Esophagus muscularis mucosa (tissue), 4 donors: ENCODE data around the gene ZNF385C.

ENCODE experiments used
- EP300 ChIP-seq: sonication (generic); formaldehyde crosslinking; IDR thresholded peaks from one replicate; pipeline ENCODE4 v1.6.1; 2017; ENCODE audit warnings: antibody characterized with exemption
- POLR2AphosphoS5 ChIP-seq, 2 donors: sonication (generic); formaldehyde crosslinking; IDR thresholded peaks; one replicate each; pipeline ENCODE4 v1.6.1; 2017; ENCODE audit warnings: antibody characterized with exemption in 2 of 2
- TF ChIP-seq, protein P1 (sequence below), 3 experiments: fragments of 200-600 bp in 2 of 3; fragments of 450-650 bp in 1 of 3; sonication (generic) in 2 of 3; IDR thresholded peaks; one replicate each; pipeline ENCODE4 v1.5.1; 2017 to 2019; ENCODE audit warnings: antibody characterized with exemption in 3 of 3, mild to moderate bottlenecking in 2 of 3, moderate library complexity in 1 of 3

DNA sequence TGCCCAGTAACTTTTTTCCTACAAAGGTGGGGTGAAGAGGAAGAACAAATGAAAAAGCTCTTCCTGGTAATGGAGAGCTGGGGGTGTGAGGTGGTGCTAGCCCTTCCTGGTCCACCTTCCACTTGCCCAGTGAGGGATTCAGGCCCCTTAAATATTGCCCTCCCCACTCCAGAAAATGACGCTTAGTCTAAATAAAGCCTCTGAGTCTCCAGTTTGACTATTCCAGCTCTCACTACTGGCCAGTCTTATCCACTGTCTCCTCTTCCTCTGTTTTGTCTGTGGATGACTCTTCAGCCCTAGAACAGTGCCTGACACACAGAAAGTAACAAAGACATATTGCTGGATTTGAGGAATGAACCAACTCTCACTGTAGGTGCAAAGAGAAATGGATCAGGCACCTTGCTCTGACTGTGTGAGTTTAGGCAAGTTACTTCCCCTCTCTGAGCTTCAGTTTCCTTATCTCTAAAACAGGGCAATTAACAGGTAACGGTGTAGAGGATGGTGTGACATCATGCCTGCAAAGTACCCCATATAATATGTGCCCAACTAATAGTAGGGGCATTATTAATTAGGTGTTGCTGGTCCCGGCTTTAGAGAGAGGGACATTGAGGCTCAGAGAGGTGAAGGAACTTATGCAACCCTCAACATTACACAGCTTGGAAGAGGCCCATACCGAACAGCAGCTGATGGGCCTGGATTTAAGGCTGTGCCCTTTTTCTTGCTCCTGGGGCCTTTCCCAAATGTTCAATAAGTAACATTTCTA, 21.3 kb downstream of the ZNF385C start:
- TF ChIP-seq, protein P1, sequence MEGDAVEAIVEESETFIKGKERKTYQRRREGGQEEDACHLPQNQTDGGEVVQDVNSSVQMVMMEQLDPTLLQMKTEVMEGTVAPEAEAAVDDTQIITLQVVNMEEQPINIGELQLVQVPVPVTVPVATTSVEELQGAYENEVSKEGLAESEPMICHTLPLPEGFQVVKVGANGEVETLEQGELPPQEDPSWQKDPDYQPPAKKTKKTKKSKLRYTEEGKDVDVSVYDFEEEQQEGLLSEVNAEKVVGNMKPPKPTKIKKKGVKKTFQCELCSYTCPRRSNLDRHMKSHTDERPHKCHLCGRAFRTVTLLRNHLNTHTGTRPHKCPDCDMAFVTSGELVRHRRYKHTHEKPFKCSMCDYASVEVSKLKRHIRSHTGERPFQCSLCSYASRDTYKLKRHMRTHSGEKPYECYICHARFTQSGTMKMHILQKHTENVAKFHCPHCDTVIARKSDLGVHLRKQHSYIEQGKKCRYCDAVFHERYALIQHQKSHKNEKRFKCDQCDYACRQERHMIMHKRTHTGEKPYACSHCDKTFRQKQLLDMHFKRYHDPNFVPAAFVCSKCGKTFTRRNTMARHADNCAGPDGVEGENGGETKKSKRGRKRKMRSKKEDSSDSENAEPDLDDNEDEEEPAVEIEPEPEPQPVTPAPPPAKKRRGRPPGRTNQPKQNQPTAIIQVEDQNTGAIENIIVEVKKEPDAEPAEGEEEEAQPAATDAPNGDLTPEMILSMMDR (IDR thresholded peaks at IDR 0.05) = no peak
- TF ChIP-seq POLR2AphosphoS5 (IDR thresholded peaks at IDR 0.05) (no peak), EP300 (no peak)
